ENCODE measurements around the gene DNAJC18. TPM values are rescaled to one million over a fixed set of nuclear protein-coding genes. Genes with fewer than 3 reads are reported as not detected.

The DNAJC18 gene
- total and polyA plus RNA-seq, 2 experiments from 2014 or later: 10.9 to 13.4 TPM

DNA sequence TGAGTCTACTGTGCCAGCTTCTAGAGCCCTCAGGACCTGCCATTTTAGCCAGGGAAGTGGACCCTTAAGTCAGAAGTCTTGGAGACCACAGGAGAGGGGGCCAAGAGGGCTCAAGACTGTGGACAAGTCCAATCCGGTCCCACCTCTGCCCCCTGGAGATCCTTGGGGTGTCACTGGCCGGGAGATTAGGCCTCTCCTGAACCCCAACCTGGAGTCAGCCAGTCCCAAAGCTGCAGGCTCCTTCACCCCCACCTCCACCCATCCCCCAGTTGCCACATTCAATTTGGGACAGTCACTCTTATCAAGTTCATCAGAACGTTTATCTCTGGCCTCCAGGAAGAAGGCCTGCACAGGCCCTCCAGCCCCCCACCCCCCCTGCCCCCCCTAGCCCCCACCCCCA, 56.5 kb downstream of the DNAJC18 start:
- no peaks in the 10 kb centered on the region for H3K9me2 ChIP-seq (ENCODE audit: insufficient read depth)
- in situ Hi-C loops (cut with MboI): no loop called here
- H3K4me1 ChIP-seq (ENCODE audit: insufficient read depth): peaks cover 7% of the 10 kb centered on the region; the same call in 1 of the 2 replicates
- DNase-seq: no peak
- H4K20me1 ChIP-seq (ENCODE audit: insufficient read depth): no peaks in the 10 kb centered on the region
- no peak for TF ChIP-seq EZH2phosphoT487 (IDR thresholded peaks at IDR 0.05; ENCODE audit: insufficient read depth, low read depth)
- no peak overlapping the region for H3K9ac ChIP-seq
- H3K4me2 ChIP-seq (ENCODE audit: unreplicated experiment): no peak overlapping the region
- H3K27ac ChIP-seq: no peak overlapping the region
- no peak overlapping the region for H2AFZ ChIP-seq
- no peaks in the 10 kb centered on the region for H3K79me2 ChIP-seq (ENCODE audit: insufficient read depth)
- no peaks in the 10 kb centered on the region for H3K9me3 ChIP-seq (ENCODE audit: low read depth)
- H3K36me3 ChIP-seq (ENCODE audit: low read depth): no peaks in the 10 kb centered on the region
- H3K4me3 ChIP-seq: no peak overlapping the region
- H3K27me3 ChIP-seq (replicated peaks; ENCODE audit: insufficient read depth): no peaks in the 10 kb centered on the region
- 0 out of 2 replicates have a peak, but pooled peaks cover 6% of the 10 kb centered on the region for H3F3A ChIP-seq (ENCODE audit: insufficient read depth)
- 71 to 78% methylated on average over 3 of the region's 3 CpGs for WGBS, 2 experiments (ENCODE audit: low coverage in 1 of 2, low lambda C conversion rate in 2 of 2, missing lambda C conversion rate in 2 of 2)

DNA sequence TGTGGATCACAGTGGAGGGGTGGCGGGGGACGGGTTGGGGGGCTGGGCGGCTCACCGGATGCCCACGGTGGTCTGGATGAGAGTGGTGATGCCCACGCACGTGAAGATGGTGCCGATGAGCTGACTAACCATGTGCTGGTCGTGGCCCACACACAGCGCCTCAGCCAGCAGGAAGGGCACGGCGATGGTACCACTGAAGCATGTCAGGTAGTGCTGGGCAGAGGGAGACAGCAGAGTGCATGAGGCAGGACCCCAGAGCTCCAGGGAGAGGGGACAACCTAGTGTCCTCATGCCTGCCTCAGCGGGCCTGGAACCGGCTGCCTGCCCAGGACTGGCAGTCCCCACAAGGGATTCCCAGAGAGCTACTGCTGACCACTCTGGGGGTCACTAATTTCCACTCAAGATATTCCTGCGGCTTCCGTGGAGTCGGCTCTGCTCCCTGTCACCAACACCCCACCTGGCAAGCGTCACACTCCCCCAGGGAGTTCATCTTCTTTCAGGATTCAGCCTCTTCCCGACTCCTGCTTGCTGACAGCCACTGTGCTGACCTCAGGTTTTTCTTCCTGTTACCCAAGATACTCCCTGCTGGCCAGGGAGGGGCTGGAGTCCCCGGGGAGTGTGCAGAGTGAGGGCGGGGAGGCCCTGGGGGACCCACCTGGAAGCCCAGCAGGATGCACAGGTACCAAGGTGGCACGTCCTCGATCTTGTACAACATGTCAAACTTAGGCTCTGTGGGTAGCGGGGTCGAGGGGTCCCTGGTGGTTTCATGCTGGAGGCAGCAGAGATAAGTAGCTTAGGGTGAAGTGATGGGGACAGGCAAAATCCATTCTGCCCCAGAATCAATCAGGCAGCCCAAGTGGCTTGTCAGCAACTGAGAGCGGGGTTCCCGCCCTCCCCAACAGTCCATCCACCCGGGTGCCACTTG, 57.2 kb downstream of the DNAJC18 start:
- Histone ChIP-seq H3K27me3 (replicated peaks; ENCODE audit: insufficient read depth) (no peaks in the 10 kb centered on the region), H3K9me2 (ENCODE audit: insufficient read depth) (no peaks in the 10 kb centered on the region), H3F3A (ENCODE audit: insufficient read depth) (0 out of 2 replicates have a peak, but pooled peaks cover 6% of the 10 kb centered on the region), H3K27ac (no peak overlapping the region), H3K4me2 (ENCODE audit: unreplicated experiment) (no peak overlapping the region), H2AFZ (no peak overlapping the region), H3K4me1 (ENCODE audit: insufficient read depth) (peaks cover 7% of the 10 kb centered on the region; the same call in 1 of the 2 replicates), H3K36me3 (ENCODE audit: low read depth) (no peaks in the 10 kb centered on the region), H3K79me2 (ENCODE audit: insufficient read depth) (no peaks in the 10 kb centered on the region), H3K4me3 (no peak overlapping the region), H3K9me3 (ENCODE audit: low read depth) (no peaks in the 10 kb centered on the region), H4K20me1 (ENCODE audit: insufficient read depth) (no peaks in the 10 kb centered on the region), H3K9ac (no peak overlapping the region)
- no peak for DNase-seq
- WGBS, 2 experiments (ENCODE audit: low coverage in 1 of 2, low lambda C conversion rate in 2 of 2, missing lambda C conversion rate in 2 of 2): 81 to 83% methylated on average over 20 to 28 of the region's 28 CpGs
- in situ Hi-C loops (cut with MboI): no loop called here
- TF ChIP-seq EZH2 (IDR thresholded peaks at IDR 0.05; ENCODE audit: insufficient read depth, poor library complexity, severe bottlenecking) (no peak), EZH2phosphoT487 (IDR thresholded peaks at IDR 0.05; ENCODE audit: insufficient read depth, low read depth) (no peak)

DNA sequence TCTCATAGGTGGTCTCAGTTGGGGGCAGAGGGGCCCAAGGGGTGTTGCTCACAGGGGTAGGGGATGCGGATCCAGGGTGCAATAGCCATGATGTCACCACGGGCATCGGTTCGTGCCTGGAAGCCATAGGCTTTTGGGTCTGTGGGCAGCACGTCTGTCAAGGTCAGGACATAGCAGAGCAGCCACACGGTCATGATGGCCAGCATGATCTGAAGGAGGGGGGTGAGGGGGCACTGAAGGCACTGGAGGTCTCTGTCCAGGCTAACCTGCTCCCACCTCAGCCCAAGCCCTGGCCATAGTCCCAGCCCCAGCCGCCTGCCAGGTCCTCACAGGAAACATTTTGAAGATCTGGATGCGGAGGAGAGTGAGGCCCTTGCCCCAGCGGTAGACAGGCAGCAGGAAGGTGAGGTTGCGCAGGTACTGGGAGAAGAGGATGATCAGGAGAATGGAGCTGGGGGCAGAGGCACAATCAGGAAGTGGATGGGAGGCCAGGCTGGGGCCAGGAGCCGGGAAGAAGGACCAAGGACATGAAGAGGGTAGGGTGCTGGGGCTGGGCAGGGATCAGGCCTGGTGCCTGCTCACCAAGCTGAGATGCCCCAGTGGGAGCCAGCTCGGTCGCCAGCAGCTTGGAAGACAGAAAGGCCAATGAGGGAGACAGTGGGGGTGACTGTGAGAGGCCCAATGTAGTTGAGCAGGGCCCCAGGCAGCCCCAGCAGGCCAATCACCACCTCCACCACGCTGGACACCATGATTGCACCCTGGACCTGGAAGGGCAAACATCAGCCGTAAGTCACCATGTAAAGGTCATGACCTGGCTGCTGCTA, 59.5 kb downstream of the DNAJC18 start:
- H3K36me3 ChIP-seq (ENCODE audit: low read depth): no peaks in the 10 kb centered on the region
- H3K4me2 ChIP-seq (ENCODE audit: unreplicated experiment): no peak overlapping the region
- no peak for TF ChIP-seq EZH2phosphoT487 (IDR thresholded peaks at IDR 0.05; ENCODE audit: insufficient read depth, low read depth)
- TF ChIP-seq EZH2 (IDR thresholded peaks at IDR 0.05; ENCODE audit: insufficient read depth, poor library complexity, severe bottlenecking): no peak
- H3F3A ChIP-seq (ENCODE audit: insufficient read depth): no peaks in the 10 kb centered on the region
- no peaks in the 10 kb centered on the region for H4K20me1 ChIP-seq (ENCODE audit: insufficient read depth)
- no peaks in the 10 kb centered on the region for H3K9me2 ChIP-seq (ENCODE audit: insufficient read depth)
- 78 to 82% methylated on average over 15 of the region's 15 CpGs for WGBS, 2 experiments (ENCODE audit: low coverage in 1 of 2, low lambda C conversion rate in 2 of 2, missing lambda C conversion rate in 2 of 2)
- no peaks in the 10 kb centered on the region for H3K79me2 ChIP-seq (ENCODE audit: insufficient read depth)
- no peaks in the 10 kb centered on the region for H3K9me3 ChIP-seq (ENCODE audit: low read depth)
- H3K4me1 ChIP-seq (ENCODE audit: insufficient read depth): no peaks in the 10 kb centered on the region
- H3K9ac ChIP-seq: no peak overlapping the region
- H3K27ac ChIP-seq: no peak overlapping the region
- H3K4me3 ChIP-seq: no peak overlapping the region
- in situ Hi-C loops (cut with MboI): no loop called here
- H2AFZ ChIP-seq: no peak overlapping the region
- no peak for DNase-seq
- H3K27me3 ChIP-seq (replicated peaks; ENCODE audit: insufficient read depth): no peaks in the 10 kb centered on the region

DNA sequence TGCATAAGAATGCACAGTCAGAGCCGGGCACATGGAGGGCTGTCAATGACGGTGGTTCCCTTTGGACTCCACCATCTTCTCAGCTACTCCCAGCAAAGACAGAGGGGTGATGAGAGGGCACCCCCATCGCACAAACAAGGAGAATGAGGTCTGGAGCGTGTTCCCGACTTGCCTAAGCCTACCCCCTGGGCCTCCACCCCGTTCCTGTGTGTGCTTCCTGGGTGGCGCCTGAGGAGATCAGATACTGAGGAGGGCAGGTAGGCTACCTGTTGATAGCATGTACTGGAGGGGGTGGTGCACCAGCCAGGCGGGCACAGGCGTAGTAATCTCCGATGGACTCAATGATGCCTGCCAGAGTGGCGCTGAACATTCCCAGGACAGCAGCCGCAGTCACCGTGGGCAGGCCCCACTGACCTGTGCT, 60.4 kb downstream of the DNAJC18 start:
- H3K4me2 ChIP-seq (ENCODE audit: unreplicated experiment): no peak overlapping the region
- H3K27ac ChIP-seq: no peak overlapping the region
- DNase-seq: no peak
- H3K36me3 ChIP-seq (ENCODE audit: low read depth): no peaks in the 10 kb centered on the region
- H3K79me2 ChIP-seq (ENCODE audit: insufficient read depth): no peaks in the 10 kb centered on the region
- H3F3A ChIP-seq (ENCODE audit: insufficient read depth): no peaks in the 10 kb centered on the region
- H2AFZ ChIP-seq: no peak overlapping the region
- H3K9me3 ChIP-seq (ENCODE audit: low read depth): no peaks in the 10 kb centered on the region
- in situ Hi-C loops (cut with MboI): no loop called here
- no peak for TF ChIP-seq EZH2 (IDR thresholded peaks at IDR 0.05; ENCODE audit: insufficient read depth, poor library complexity, severe bottlenecking)
- no peak for TF ChIP-seq EZH2phosphoT487 (IDR thresholded peaks at IDR 0.05; ENCODE audit: insufficient read depth, low read depth)
- no peak overlapping the region for H3K9ac ChIP-seq
- peaks cover under 1% of the 10 kb centered on the region; the same call in 1 of the 2 replicates for H3K4me1 ChIP-seq (ENCODE audit: insufficient read depth)
- no peaks in the 10 kb centered on the region for H3K27me3 ChIP-seq (replicated peaks; ENCODE audit: insufficient read depth)
- no peaks in the 10 kb centered on the region for H4K20me1 ChIP-seq (ENCODE audit: insufficient read depth)
- no peak overlapping the region for H3K4me3 ChIP-seq
- WGBS, 2 experiments (ENCODE audit: low coverage in 1 of 2, low lambda C conversion rate in 2 of 2, missing lambda C conversion rate in 2 of 2): 80 to 82% methylated on average over 13 of the region's 13 CpGs
- no peaks in the 10 kb centered on the region for H3K9me2 ChIP-seq (ENCODE audit: insufficient read depth)

Measured in GM23248 (cell line).